ENCODE data around the gene CDKAL1. TPM values are rescaled to one million over a fixed set of nuclear protein-coding genes. Genes with fewer than 3 reads are reported as not detected.

Gene CDKAL1
- total and polyA plus RNA-seq, 3 experiments from 2014 or later, result 26.7 to 30.2 (median 29.6) TPM

- DNase-seq, result no peak
- POLR2A ChIA-PET, result no interaction called here
- Histone ChIP-seq H3K36me3 (ENCODE audit: insufficient read depth, low read length) (no peaks in the 10 kb centered on the region), H3K4me3 (ENCODE audit: low read length) (no peak overlapping the region), H3K27me3 (ENCODE audit: insufficient read depth, low read length, poor library complexity, severe bottlenecking) (no peaks in the 10 kb centered on the region), H3K9me3 (ENCODE audit: low read length) (no peaks in the 10 kb centered on the region), H3K27ac (ENCODE audit: low read depth, low read length) (no peak overlapping the region), H3K4me1 (ENCODE audit: insufficient read depth, low read length) (peaks cover 6% of the 10 kb centered on the region)
- no peak overlapping the region for H3K4me3 Mint-ChIP-seq
- CTCF ChIA-PET, result no interaction called here
- peaks cover 23 to 51% (median 47%) of the 10 kb centered on the region in 3 donors for H3K4me1 Mint-ChIP-seq
- H3K36me3 Mint-ChIP-seq, result peaks cover 2 to 11% (median 9%) of the 10 kb centered on the region in 3 donors
- no peaks in the 10 kb centered on the region for H3K9me3 Mint-ChIP-seq
- peak overlapping the region in 2 of 8 donors; percentile 2 to 56 for H3K27ac Mint-ChIP-seq
- H3K27me3 Mint-ChIP-seq, result no peaks in the 10 kb centered on the region
Observed at GRCh38 chr6:20680697-20681165, 146.5 kb downstream of the CDKAL1 start.

- Mint-ChIP-seq H3K27me3 (no peaks in the 10 kb centered on the region), H3K27ac (peak overlapping the region in 3 of 8 donors; percentile 40 to 60 (median 56)), H3K4me1 (peaks cover 25 to 51% (median 49%) of the 10 kb centered on the region in 3 donors), H3K36me3 (peaks cover 2 to 11% (median 9%) of the 10 kb centered on the region in 3 donors), H3K4me3 (no peak overlapping the region), H3K9me3 (no peaks in the 10 kb centered on the region)
- POLR2A ChIA-PET, result no interaction called here
- H3K9me3 ChIP-seq (ENCODE audit: low read length), result no peaks in the 10 kb centered on the region
- H3K4me3 ChIP-seq (ENCODE audit: low read length), result no peak overlapping the region
- peaks cover 9% of the 10 kb centered on the region for H3K4me1 ChIP-seq (ENCODE audit: insufficient read depth, low read length)
- H3K36me3 ChIP-seq (ENCODE audit: insufficient read depth, low read length), result no peaks in the 10 kb centered on the region
- no peak overlapping the region for H3K27ac ChIP-seq (ENCODE audit: low read depth, low read length)
- H3K27me3 ChIP-seq (ENCODE audit: insufficient read depth, low read length, poor library complexity, severe bottlenecking), result no peaks in the 10 kb centered on the region
- no peak for DNase-seq
- CTCF ChIA-PET, result no interaction called here
Observed at GRCh38 chr6:20681243-20681684, 147.0 kb downstream of the CDKAL1 start.

- H3K4me1 Mint-ChIP-seq, result peaks cover 39 to 74% (median 54%) of the 10 kb centered on the region in 3 donors
- no peak overlapping the region for H3K4me3 Mint-ChIP-seq
- Histone ChIP-seq H3K9me3 (ENCODE audit: low read length) (no peaks in the 10 kb centered on the region), H3K27me3 (ENCODE audit: insufficient read depth, low read length, poor library complexity, severe bottlenecking) (no peaks in the 10 kb centered on the region), H3K4me3 (ENCODE audit: low read length) (no peak overlapping the region), H3K27ac (ENCODE audit: low read depth, low read length) (no peak overlapping the region), H3K36me3 (ENCODE audit: insufficient read depth, low read length) (no peaks in the 10 kb centered on the region), H3K4me1 (ENCODE audit: insufficient read depth, low read length) (peaks cover 31% of the 10 kb centered on the region)
- ChIA-PET POLR2A (no interaction called here), CTCF (no interaction called here)
- H3K36me3 Mint-ChIP-seq, result peaks cover 0 to 11% (median 7%) of the 10 kb centered on the region in 3 donors
- H3K27me3 Mint-ChIP-seq, result no peaks in the 10 kb centered on the region
- DNase-seq, result no peak
- H3K9me3 Mint-ChIP-seq, result no peaks in the 10 kb centered on the region
- no peak overlapping the region for H3K27ac Mint-ChIP-seq
Observed at GRCh38 chr6:20684474-20684873, 150.2 kb downstream of the CDKAL1 start.

- CTCF ChIA-PET, result no interaction called here
- Histone ChIP-seq H3K4me3 (ENCODE audit: low read length) (no peak overlapping the region), H3K36me3 (ENCODE audit: insufficient read depth, low read length) (no peaks in the 10 kb centered on the region), H3K27me3 (ENCODE audit: insufficient read depth, low read length, poor library complexity, severe bottlenecking) (no peaks in the 10 kb centered on the region), H3K4me1 (ENCODE audit: insufficient read depth, low read length) (peaks cover 25% of the 10 kb centered on the region), H3K9me3 (ENCODE audit: low read length) (no peaks in the 10 kb centered on the region), H3K27ac (ENCODE audit: low read depth, low read length) (no peak overlapping the region)
- H3K27ac Mint-ChIP-seq, result no peak overlapping the region
- no peaks in the 10 kb centered on the region for H3K27me3 Mint-ChIP-seq
- DNase-seq, result no peak
- peaks cover 38 to 71% (median 53%) of the 10 kb centered on the region in 3 donors for H3K4me1 Mint-ChIP-seq
- POLR2A ChIA-PET, result no interaction called here
- H3K36me3 Mint-ChIP-seq, result peaks cover 0 to 13% (median 7%) of the 10 kb centered on the region in 3 donors
- no peaks in the 10 kb centered on the region for H3K9me3 Mint-ChIP-seq
- no peak overlapping the region for H3K4me3 Mint-ChIP-seq
Observed at GRCh38 chr6:20686142-20686541, 151.9 kb downstream of the CDKAL1 start.

- Mint-ChIP-seq H3K4me3 (no peak overlapping the region), H3K27ac (peak overlapping the region in 1 of 8 donors; percentile 48), H3K27me3 (no peaks in the 10 kb centered on the region), H3K9me3 (no peaks in the 10 kb centered on the region), H3K4me1 (peaks cover 41 to 64% (median 43%) of the 10 kb centered on the region in 3 donors), H3K36me3 (peaks cover 0 to 14% (median 7%) of the 10 kb centered on the region in 3 donors)
- no peak overlapping the region for H3K27ac ChIP-seq (ENCODE audit: low read depth, low read length)
- ChIA-PET CTCF (no interaction called here), POLR2A (no interaction called here)
- H3K36me3 ChIP-seq (ENCODE audit: insufficient read depth, low read length), result no peaks in the 10 kb centered on the region
- DNase-seq, result no peak
- no peaks in the 10 kb centered on the region for H3K27me3 ChIP-seq (ENCODE audit: insufficient read depth, low read length, poor library complexity, severe bottlenecking)
- peaks cover 25% of the 10 kb centered on the region for H3K4me1 ChIP-seq (ENCODE audit: insufficient read depth, low read length)
- no peak overlapping the region for H3K4me3 ChIP-seq (ENCODE audit: low read length)
- no peaks in the 10 kb centered on the region for H3K9me3 ChIP-seq (ENCODE audit: low read length)
Observed at GRCh38 chr6:20687494-20687893, 153.2 kb downstream of the CDKAL1 start.

- peak in 2 of 5 donors; percentile 3 to 11 for DNase-seq
- Histone ChIP-seq H3K4me3 (ENCODE audit: low read length) (peak overlapping the region; percentile 26), H3K9me3 (ENCODE audit: low read length) (no peaks in the 10 kb centered on the region), H3K4me1 (ENCODE audit: insufficient read depth, low read length) (peaks cover 25% of the 10 kb centered on the region), H3K36me3 (ENCODE audit: insufficient read depth, low read length) (no peaks in the 10 kb centered on the region), H3K27ac (ENCODE audit: low read depth, low read length) (no peak overlapping the region), H3K27me3 (ENCODE audit: insufficient read depth, low read length, poor library complexity, severe bottlenecking) (no peaks in the 10 kb centered on the region)
- Mint-ChIP-seq H3K9me3 (no peaks in the 10 kb centered on the region), H3K27ac (peak overlapping the region in 5 of 8 donors; percentile 2 to 56 (median 52)), H3K36me3 (peaks cover 0 to 9% (median 7%) of the 10 kb centered on the region in 3 donors), H3K4me3 (peak overlapping the region in 5 of 7 donors; percentile 15 to 30 (median 27)), H3K27me3 (no peaks in the 10 kb centered on the region), H3K4me1 (peaks cover 41 to 59% (median 42%) of the 10 kb centered on the region in 3 donors)
- ChIA-PET CTCF (no interaction called here), POLR2A (no interaction called here)
Observed at GRCh38 chr6:20688710-20689500, 154.6 kb downstream of the CDKAL1 start.

GRCh38 chr6:20691185-20691584 lies 156.9 kb downstream of the CDKAL1 start:
- Histone ChIP-seq H3K4me1 (ENCODE audit: insufficient read depth, low read length) (peaks cover 24% of the 10 kb centered on the region), H3K36me3 (ENCODE audit: insufficient read depth, low read length) (no peaks in the 10 kb centered on the region), H3K9me3 (ENCODE audit: low read length) (no peaks in the 10 kb centered on the region), H3K27ac (ENCODE audit: low read depth, low read length) (no peak overlapping the region), H3K27me3 (ENCODE audit: insufficient read depth, low read length, poor library complexity, severe bottlenecking) (no peaks in the 10 kb centered on the region), H3K4me3 (ENCODE audit: low read length) (no peak overlapping the region)
- Mint-ChIP-seq H3K4me3 (no peak overlapping the region), H3K27me3 (no peaks in the 10 kb centered on the region), H3K9me3 (no peaks in the 10 kb centered on the region), H3K4me1 (peaks cover 35 to 54% (median 43%) of the 10 kb centered on the region in 3 donors), H3K27ac (no peak overlapping the region), H3K36me3 (peaks cover 0 to 4% (median 3%) of the 10 kb centered on the region in 3 donors)
- no peak for DNase-seq
- CTCF ChIA-PET, result no interaction called here
- POLR2A ChIA-PET, result no interaction called here

- Histone ChIP-seq H3K27ac (ENCODE audit: low read depth, low read length) (no peak overlapping the region), H3K9me3 (ENCODE audit: low read length) (no peaks in the 10 kb centered on the region), H3K4me1 (ENCODE audit: insufficient read depth, low read length) (peaks cover 16% of the 10 kb centered on the region), H3K36me3 (ENCODE audit: insufficient read depth, low read length) (no peaks in the 10 kb centered on the region), H3K4me3 (ENCODE audit: low read length) (no peak overlapping the region), H3K27me3 (ENCODE audit: insufficient read depth, low read length, poor library complexity, severe bottlenecking) (no peaks in the 10 kb centered on the region)
- H3K27ac Mint-ChIP-seq, result no peak overlapping the region
- CTCF ChIA-PET, result no interaction called here
- no peak for DNase-seq
- H3K4me1 Mint-ChIP-seq, result peaks cover 38 to 51% (median 43%) of the 10 kb centered on the region in 3 donors
- no peaks in the 10 kb centered on the region for H3K9me3 Mint-ChIP-seq
- H3K4me3 Mint-ChIP-seq, result no peak overlapping the region
- H3K36me3 Mint-ChIP-seq, result peaks cover 0 to 3% (median 2%) of the 10 kb centered on the region in 3 donors
- POLR2A ChIA-PET, result no interaction called here
- H3K27me3 Mint-ChIP-seq, result no peaks in the 10 kb centered on the region
Observed at GRCh38 chr6:20692023-20692422, 157.8 kb downstream of the CDKAL1 start.

Measured in CD8-positive, alpha-beta memory T cell (primary cell).